ENCODE measurements around the gene CERS5.
A peak's percentile ranks its signal among the peaks of the same experiment; 100 is the strongest.

CERS5 gene

GRCh38 chr12:50083301-50083700 is 83.9 kb downstream of the CERS5 start:
- H3K36me3 Mint-ChIP-seq (ENCODE audit: low read depth) = peaks cover 16% of the 10 kb centered on the region
- H3K4me1 Mint-ChIP-seq = peaks cover 54% of the 10 kb centered on the region
- DNase-seq = no peak
- peak overlapping the region; percentile 20 for H3K27ac Mint-ChIP-seq
- no peaks in the 10 kb centered on the region for H3K9me3 Mint-ChIP-seq
- TF ChIP-seq CTCF (IDR thresholded peaks at IDR 0.05) = no peak
- peaks cover 22% of the 10 kb centered on the region for H3K27me3 Mint-ChIP-seq (ENCODE audit: low read depth, poor library complexity)
- peak overlapping the region; percentile 81 for H3K4me3 Mint-ChIP-seq

GRCh38 chr12:50082644-50083043 is 84.5 kb downstream of the CERS5 start:
- Mint-ChIP-seq H3K4me3 (peak overlapping the region; percentile 1), H3K27me3 (ENCODE audit: low read depth, poor library complexity) (peaks cover 22% of the 10 kb centered on the region), H3K4me1 (peaks cover 56% of the 10 kb centered on the region), H3K27ac (peak overlapping the region; percentile 44), H3K9me3 (no peaks in the 10 kb centered on the region), H3K36me3 (ENCODE audit: low read depth) (peaks cover 11% of the 10 kb centered on the region)
- TF ChIP-seq CTCF (IDR thresholded peaks at IDR 0.05) = no peak
- DNase-seq = no peak

- H3K4me1 Mint-ChIP-seq = peaks cover 64% of the 10 kb centered on the region
- peaks cover 22% of the 10 kb centered on the region for H3K27me3 Mint-ChIP-seq (ENCODE audit: low read depth, poor library complexity)
- TF ChIP-seq CTCF (IDR thresholded peaks at IDR 0.05) = no peak
- H3K4me3 Mint-ChIP-seq = no peak overlapping the region
- no peaks in the 10 kb centered on the region for H3K36me3 Mint-ChIP-seq (ENCODE audit: low read depth)
- H3K27ac Mint-ChIP-seq = no peak overlapping the region
- no peak for DNase-seq
- H3K9me3 Mint-ChIP-seq = no peaks in the 10 kb centered on the region
Measured at GRCh38 chr12:50081096-50081808, 85.9 kb downstream of the CERS5 start.

GRCh38 chr12:50079771-50080170 is 87.4 kb downstream of the CERS5 start:
- Mint-ChIP-seq H3K9me3 (no peaks in the 10 kb centered on the region), H3K36me3 (ENCODE audit: low read depth) (no peaks in the 10 kb centered on the region), H3K27ac (no peak overlapping the region), H3K4me1 (peaks cover 64% of the 10 kb centered on the region), H3K4me3 (no peak overlapping the region), H3K27me3 (ENCODE audit: low read depth, poor library complexity) (peaks cover 22% of the 10 kb centered on the region)
- no peak for TF ChIP-seq CTCF (IDR thresholded peaks at IDR 0.05)
- DNase-seq = no peak
